Right cardiac atrium (tissue), 5 donors: ENCODE data around the gene SPCS2. TPM values are rescaled to one million over a fixed set of nuclear protein-coding genes. Genes with fewer than 3 reads are reported as not detected.
"Not testable (repeated sequence)": the region's sequence is repeated elsewhere in the genome, so short reads cannot be mapped to it uniquely, and the experiment has no call there.

ENCODE experiments used
- ATAC-seq, 2 donors: fragments of 200-7000 bp; cut with Tn5 transposase; one replicate each; pipeline versions ENCODE4 v1.8.0 to v1.9.1; 2020; ENCODE audit warnings: moderate library complexity in 2 of 2, mild to moderate bottlenecking in 1 of 2
- DNase-seq, 3 donors: peaks; one replicate each; pipeline ENCODE4 v3.0.0-alpha.2; 2020
- H3K27ac ChIP-seq: one replicate; pipeline ENCODE4 v1.5.1; 2013; ENCODE audit warnings: mild to moderate bottlenecking, low read length, control low read depth, moderate library complexity
- H3K27me3 ChIP-seq: one replicate; pipeline ENCODE4 v1.6.1; 2013; ENCODE audit not compliant: control insufficient read depth, insufficient read depth
- H3K4me1 ChIP-seq: one replicate; pipeline ENCODE4 v1.6.1; 2013; ENCODE audit warnings: low read length; ENCODE audit not compliant: control insufficient read depth, insufficient read depth
- H3K4me3 ChIP-seq: one replicate; pipeline ENCODE4 v1.5.1; 2013; ENCODE audit warnings: low read length, control low read depth
- H3K9me3 ChIP-seq: one replicate; pipeline ENCODE4 v1.6.1; 2013; ENCODE audit warnings: low read length; ENCODE audit not compliant: control insufficient read depth
- WGBS: extraction: QIAGEN DNeasy Blood & Tissue Kit; methylation state at CpG from one replicate; pipeline ENCODE4 v1.1.7; 2013; 5-methylcytosine and 5-hydroxymethylcytosine counted together
- intact Hi-C, 4 donors: fragments of 100-400 bp; cut with DNase I; formaldehyde crosslinking; loops; one replicate each; pipeline versions ENCODE4 v1.11.0 to v1.14.0; 2022 to 2023
- polyA plus RNA-seq: library from polyadenylated mRNA; stranded (reverse); fragments of 200-250 nt; gene quantifications from one replicate; pipeline ENCODE4 v1.2.3, GENCODE V29; 2013
- total RNA-seq, 4 donors: library from RNA; stranded (reverse); fragmentation: NEBNext Ultra II Directional; extraction: Animal tissue kit (Norgen Biotek cat#: 25700); gene quantifications; one replicate each; pipeline ENCODE4 v1.2.1, GENCODE V29; 2021
- donor health status: healthy with polysubstance abuse.
- donor health status: DM: no; HTN: yes; CAD: no.
- donor health status: DM: no; HTN: no; CAD: no.
- donor health status: DM: no; HTN: yes; CAD: no; lungs with severe emphysema.
- donor health status: DM: yes; HTN: yes; CAD: no.

SPCS2 gene
- total and polyA plus RNA-seq, 5 donors, result 91.5 to 127 (median 125) TPM

GRCh38 chr11:75002516-75002915, 53.5 kb downstream of the SPCS2 start:
- Histone ChIP-seq H3K4me1 (no peaks in the 10 kb centered on the region), H3K9me3 (no peaks in the 10 kb centered on the region), H3K4me3 (no peak overlapping the region), H3K27me3 (no peaks in the 10 kb centered on the region), H3K27ac (no peak overlapping the region)
- WGBS, result 91% methylated on average over 1 of the region's 1 CpG
- DNase-seq (no peak), ATAC-seq (no peak)
- intact Hi-C loops, result no loop called here

GRCh38 chr11:75004215-75004614, 55.1 kb downstream of the SPCS2 start:
- Histone ChIP-seq H3K27me3 (no peaks in the 10 kb centered on the region), H3K27ac (no peak overlapping the region), H3K4me3 (no peak overlapping the region), H3K4me1 (no peaks in the 10 kb centered on the region), H3K9me3 (no peaks in the 10 kb centered on the region)
- no peak for ATAC-seq
- WGBS, result 84% methylated on average over 1 of the region's 1 CpG
- DNase-seq, result no peak
- intact Hi-C loops, result no loop called here

GRCh38 chr11:75011357-75011756, 62.3 kb downstream of the SPCS2 start:
- H3K27ac ChIP-seq, result no peak overlapping the region
- DNase-seq (no peak), ATAC-seq (no peak)
- intact Hi-C loops, result no loop called here
- no peak overlapping the region for H3K4me3 ChIP-seq
- no peaks in the 10 kb centered on the region for H3K9me3 ChIP-seq
- WGBS, result 73% methylated on average over 2 of the region's 2 CpGs
- H3K4me1 ChIP-seq, result no peaks in the 10 kb centered on the region
- no peaks in the 10 kb centered on the region for H3K27me3 ChIP-seq

- no peak for DNase-seq
- H3K27me3 ChIP-seq, result no peaks in the 10 kb centered on the region
- no peak overlapping the region for H3K27ac ChIP-seq
- H3K9me3 ChIP-seq, result no peaks in the 10 kb centered on the region
- intact Hi-C loops, result no loop called here
- no peak overlapping the region for H3K4me3 ChIP-seq
- no peaks in the 10 kb centered on the region for H3K4me1 ChIP-seq
- no peak for ATAC-seq
- WGBS, result 94% methylated on average over 6 of the region's 6 CpGs
These were observed 62.8 kb downstream of the SPCS2 start for GRCh38 chr11:75011872-75012271.

- no peak overlapping the region for H3K27ac ChIP-seq
- no peak for ATAC-seq
- no peaks in the 10 kb centered on the region for H3K4me1 ChIP-seq
These were observed 64.0 kb downstream of the SPCS2 start for GRCh38 chr11:75013051-75013450.

GRCh38 chr11:75014129-75014528, 65.1 kb downstream of the SPCS2 start:
- Histone ChIP-seq H3K9me3 (no peaks in the 10 kb centered on the region), H3K4me1 (no peaks in the 10 kb centered on the region), H3K4me3 (no peak overlapping the region), H3K27ac (peak overlapping the region; percentile 14), H3K27me3 (no peaks in the 10 kb centered on the region)
- 16% methylated on average over 1 of the region's 1 CpG for WGBS
- DNase-seq (no peak), ATAC-seq (peak; percentile 60 to 69)
- intact Hi-C loops, result no loop called here

More at GRCh38 chr11:75013051-75013450, 64.0 kb downstream of the SPCS2 start:
- intact Hi-C loops, result no loop called here
- no peaks in the 10 kb centered on the region for H3K9me3 ChIP-seq
- no peak overlapping the region for H3K4me3 ChIP-seq
- no peaks in the 10 kb centered on the region for H3K27me3 ChIP-seq
- no peak for DNase-seq

GRCh38 chr11:75019200-75019599, 70.1 kb downstream of the SPCS2 start:
- 92% methylated on average over 3 of the region's 3 CpGs for WGBS
- H3K9me3 ChIP-seq, ATAC-seq, H3K4me1 ChIP-seq, H3K27me3 ChIP-seq, H3K4me3 ChIP-seq, DNase-seq, intact Hi-C loops, H3K27ac ChIP-seq: not testable (repeated sequence)

- not testable (repeated sequence) for H3K9me3 ChIP-seq, H3K27ac ChIP-seq, DNase-seq, H3K4me3 ChIP-seq, H3K27me3 ChIP-seq, ATAC-seq, H3K4me1 ChIP-seq
- intact Hi-C loops, result loop anchor here in 2 of 4 donors (10.0 kb wide), 1 partner anchor 224 kb away; the partner anchor contains the start of gene TPBGL (in 2 of the 2)
- WGBS, result 73% methylated on average over 5 of the region's 5 CpGs
These were observed 71.3 kb downstream of the SPCS2 start for GRCh38 chr11:75020328-75020727.

DNA sequence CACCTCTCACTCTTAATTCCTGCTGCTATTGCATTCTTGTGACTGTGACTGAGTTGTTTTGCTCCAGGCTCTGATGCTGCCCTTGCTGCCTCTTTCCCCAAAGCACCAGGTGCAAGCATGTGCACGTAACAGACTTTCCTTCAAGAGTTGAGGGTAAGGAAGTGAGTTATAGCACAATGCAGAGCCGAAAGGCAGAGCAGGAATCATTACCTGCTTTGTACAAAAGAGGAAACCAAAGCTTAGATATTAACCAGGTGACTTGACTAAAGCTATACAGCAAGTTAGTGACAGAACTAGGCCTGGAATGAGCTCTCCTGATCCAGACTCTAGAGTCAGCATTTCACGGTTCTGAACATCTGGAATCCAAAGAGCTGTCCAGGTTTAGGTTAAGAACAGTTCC, 73.2 kb downstream of the SPCS2 start:
- no peak for ATAC-seq

DNA sequence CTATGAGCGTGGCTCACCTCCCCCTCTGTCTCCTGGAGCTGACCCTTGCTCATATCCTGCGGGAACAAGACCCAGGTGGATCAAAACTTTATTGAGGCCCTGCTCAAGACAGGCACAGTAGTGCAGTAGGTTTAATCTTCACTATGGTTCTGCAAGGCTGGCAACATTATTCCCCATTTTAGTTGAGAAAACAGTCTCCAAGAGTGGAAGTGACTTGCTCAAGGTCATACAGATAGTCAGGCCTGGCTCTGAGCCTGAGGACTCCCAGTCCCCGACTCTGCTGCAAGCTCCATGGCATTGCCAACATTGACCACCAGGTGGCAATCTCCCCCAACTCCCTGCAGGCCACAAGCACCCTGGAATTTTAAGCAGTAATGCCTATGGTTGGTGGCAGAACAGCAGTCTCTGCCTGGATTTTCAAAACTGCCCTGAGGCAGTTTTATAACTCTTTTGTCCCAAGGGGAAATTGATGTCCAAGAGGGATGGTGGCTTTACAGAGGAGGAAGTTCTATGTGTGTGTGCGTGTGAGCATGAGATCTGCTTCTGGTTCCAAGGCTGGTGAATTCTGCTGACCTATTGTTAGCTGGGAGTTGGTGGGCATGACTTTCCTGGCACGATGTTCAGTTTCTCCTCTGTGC, 73.8 kb downstream of the SPCS2 start:
- H3K9me3 ChIP-seq, result no peaks in the 10 kb centered on the region
- peaks cover 2% of the 10 kb centered on the region for H3K4me1 ChIP-seq
- H3K4me3 ChIP-seq, result no peak overlapping the region
- H3K27ac ChIP-seq, result peak overlapping the region; percentile 25
- 50% methylated on average over 5 of the region's 5 CpGs for WGBS
- no peaks in the 10 kb centered on the region for H3K27me3 ChIP-seq
- peak; percentile 79 to 91 for ATAC-seq
- intact Hi-C loops, result loop anchor here in 2 of 4 donors (10.0 kb wide), 1 partner anchor 222 kb away; the partner anchor contains the start of gene TPBGL (in 2 of the 2)
- DNase-seq, result peak; percentile 72 to 90 (median 87)

More for the DNA sequence above, 73.2 kb downstream of the SPCS2 start:
- no peaks in the 10 kb centered on the region for H3K27me3 ChIP-seq
- intact Hi-C loops, result loop anchor here in 2 of 4 donors (10.0 kb wide), 1 partner anchor 223 kb away; the partner anchor contains the start of gene TPBGL (in 2 of the 2)
- H3K4me1 ChIP-seq, result peaks cover 2% of the 10 kb centered on the region
- no peak overlapping the region for H3K27ac ChIP-seq
- no peak for DNase-seq
- WGBS, result 84% methylated on average over 3 of the region's 3 CpGs
- H3K4me3 ChIP-seq, result no peak overlapping the region
- H3K9me3 ChIP-seq, result no peaks in the 10 kb centered on the region

DNA sequence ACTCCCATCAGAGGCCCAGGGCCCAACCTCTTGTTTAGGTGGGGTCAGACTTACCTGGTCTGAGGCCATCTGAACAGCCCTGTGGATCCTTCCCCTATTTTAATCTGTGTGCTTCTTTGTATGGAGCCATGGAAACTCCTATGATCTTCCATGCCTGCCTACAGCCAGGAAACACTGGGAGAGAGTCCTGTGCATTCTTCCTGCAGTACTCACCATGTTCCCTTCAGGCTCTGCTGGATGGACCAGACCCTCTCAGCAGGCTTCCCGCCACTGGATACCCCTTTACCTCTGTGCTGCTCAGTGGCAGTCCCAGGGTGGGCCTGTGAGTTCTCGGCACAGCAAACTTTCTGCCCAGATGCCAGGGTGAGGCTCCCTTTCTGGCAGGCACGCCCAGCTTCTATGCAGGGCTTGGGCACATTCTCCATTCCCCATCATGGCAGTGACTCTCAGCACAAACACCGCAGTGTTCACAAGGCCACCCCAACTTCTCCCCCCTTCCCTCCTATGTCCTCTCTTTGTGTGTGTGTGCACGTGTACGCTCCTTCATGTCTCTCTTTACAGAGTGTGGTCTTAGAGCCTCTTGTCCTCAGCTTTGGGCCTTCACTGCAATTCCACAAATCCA, 74.5 kb downstream of the SPCS2 start:
- Histone ChIP-seq H3K4me1 (peaks cover 2% of the 10 kb centered on the region), H3K27me3 (no peaks in the 10 kb centered on the region), H3K27ac (peak overlapping the region; percentile 25), H3K9me3 (no peaks in the 10 kb centered on the region), H3K4me3 (no peak overlapping the region)
- ATAC-seq, result peak; percentile 10 to 17
- DNase-seq, result no peak
- 93% methylated on average over 6 of the region's 6 CpGs for WGBS
- intact Hi-C loops, result loop anchor here in 2 of 4 donors (10.0 kb wide), 1 partner anchor 221 kb away; the partner anchor contains the start of gene TPBGL (in 2 of the 2)
